NCI-H345 (cell line): Measurements from ENCODE around the gene SWAP70.
"Not testable (repeated sequence)": the region's sequence is repeated elsewhere in the genome, so short reads cannot be mapped to it uniquely, and the experiment has no call there.

Experiments used
- DNase-seq: peaks from one replicate; lab custom pipeline; 2025; lab: John Stamatoyannopoulos, UW

Gene SWAP70

GRCh38 chr11:9663699-9664275, at the start of gene SWAP70:
TSS of gene SWAP70 (plus strand) at chr11:9664077. CDS start at chr11:9664180, 103 bp downstream.
- DNase-seq = peak; percentile 73

- DNase-seq = no peak
Observed at GRCh38 chr11:9615031-9615451, 48.8 kb upstream of the SWAP70 start.

GRCh38 chr11:9616042-9616675, 47.7 kb upstream of the SWAP70 start:
- DNase-seq = no peak

- no peak for DNase-seq
Observed at GRCh38 chr11:9616858-9617257, 47.0 kb upstream of the SWAP70 start.

- no peak for DNase-seq
Observed at GRCh38 chr11:9617940-9618339, 45.9 kb upstream of the SWAP70 start.

GRCh38 chr11:9619004-9619403, 44.9 kb upstream of the SWAP70 start:
- DNase-seq = no peak

GRCh38 chr11:9619971-9620370, 43.9 kb upstream of the SWAP70 start:
- no peak for DNase-seq

- not testable (repeated sequence) for DNase-seq
Observed at GRCh38 chr11:9622353-9622752, 41.5 kb upstream of the SWAP70 start.

- DNase-seq = not testable (repeated sequence)
Observed at GRCh38 chr11:9623053-9623452, 40.8 kb upstream of the SWAP70 start.

- no peak for DNase-seq
Observed at GRCh38 chr11:9624448-9624847, 39.4 kb upstream of the SWAP70 start.

GRCh38 chr11:9625162-9625561, 38.7 kb upstream of the SWAP70 start:
- DNase-seq = no peak

GRCh38 chr11:9625728-9626127, 38.1 kb upstream of the SWAP70 start:
- DNase-seq = no peak

GRCh38 chr11:9626496-9627394, 37.1 kb upstream of the SWAP70 start:
- DNase-seq = no peak

GRCh38 chr11:9629064-9629463, 34.8 kb upstream of the SWAP70 start:
- no peak for DNase-seq

GRCh38 chr11:9633679-9634078, 30.2 kb upstream of the SWAP70 start:
- DNase-seq = no peak

- DNase-seq = no peak
Observed at GRCh38 chr11:9636691-9637090, 27.2 kb upstream of the SWAP70 start.

- DNase-seq = no peak
Observed at GRCh38 chr11:9639099-9639498, 24.8 kb upstream of the SWAP70 start.

GRCh38 chr11:9639985-9640384, 23.9 kb upstream of the SWAP70 start:
- no peak for DNase-seq

- no peak for DNase-seq
Observed at GRCh38 chr11:9642894-9643293, 21.0 kb upstream of the SWAP70 start.

- no peak for DNase-seq
Observed at GRCh38 chr11:9643751-9644150, 20.1 kb upstream of the SWAP70 start.

- DNase-seq = no peak
Observed at GRCh38 chr11:9645881-9646280, 18.0 kb upstream of the SWAP70 start.

GRCh38 chr11:9646324-9646723, 17.6 kb upstream of the SWAP70 start:
- DNase-seq = no peak

- no peak for DNase-seq
Observed at GRCh38 chr11:9651481-9651880, 12.4 kb upstream of the SWAP70 start.
